SH-SY5Y (cell line): ENCODE results near the gene BMAL1.

ENCODE experiments used
- GATA2 ChIP-seq: IDR thresholded peaks from 2 replicates; pipeline ENCODE4 v1.6.1; 2011; ENCODE audit warnings: mild to moderate bottlenecking, low read depth, low read length
- GATA3 ChIP-seq: IDR thresholded peaks from 2 replicates; pipeline ENCODE4 v1.6.1; 2011; ENCODE audit warnings: low read depth, mild to moderate bottlenecking, low read length, moderate library complexity

DNA sequence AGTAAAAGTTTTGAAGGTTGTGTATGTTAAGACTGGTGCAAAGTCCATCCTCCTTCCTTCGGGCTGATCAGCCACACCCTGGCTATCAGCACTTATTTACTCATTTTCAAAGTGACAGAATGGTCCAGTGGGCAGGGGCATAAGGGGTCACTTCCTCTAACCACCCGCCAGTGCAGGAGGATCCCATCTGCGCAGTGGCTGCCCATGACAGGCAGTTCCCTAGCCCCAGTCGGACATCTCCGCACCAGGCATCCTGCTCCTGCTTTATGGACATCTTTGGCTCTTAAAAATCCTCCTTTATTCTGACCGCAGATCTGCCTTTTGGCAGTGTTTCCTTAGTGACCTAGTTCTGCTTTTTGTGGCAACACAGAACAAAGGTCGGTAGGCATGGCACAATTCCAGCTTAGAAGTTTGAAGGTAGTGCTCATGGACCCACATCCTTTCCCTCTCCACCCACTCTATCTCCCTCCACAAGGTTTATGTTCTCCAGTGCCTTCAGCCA, 55.9 kb downstream of the BMAL1 start:
- TF ChIP-seq GATA3 = no peak
- no peak for TF ChIP-seq GATA2
